Measurements from ENCODE around the gene TSC2.
"Not testable (repeated sequence)": the region's sequence is repeated elsewhere in the genome, so short reads cannot be mapped to it uniquely, and the experiment has no call there.

TSC2 gene

DNA sequence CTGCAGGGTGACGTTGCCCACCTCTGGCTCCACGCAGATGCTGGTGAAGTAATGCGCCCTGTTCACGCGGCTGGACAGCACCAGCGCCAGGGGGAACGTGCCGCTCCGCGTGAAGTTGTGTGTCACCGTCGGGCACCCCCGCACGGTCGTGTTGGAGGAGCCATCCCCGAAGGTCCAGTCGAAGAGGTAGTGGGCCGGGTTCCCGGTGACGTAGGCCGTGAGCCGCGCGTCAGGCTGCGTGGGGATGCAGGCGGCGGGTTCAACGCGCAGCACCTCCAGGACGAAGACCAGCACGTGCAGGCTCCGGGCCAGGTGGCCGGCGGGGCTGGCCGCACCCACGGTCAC lies 63.2 kb downstream of the TSC2 start:
- in situ Hi-C loops (cut with HindIII; ENCODE audit: low pct_unique_long_range_greater_than_20kb, low sequenced_read_pairs); DNase-seq (ENCODE audit: low read depth in 1 of 2, low spot score in 1 of 2): not testable (repeated sequence)

- in situ Hi-C loops (cut with HindIII; ENCODE audit: low pct_unique_long_range_greater_than_20kb, low sequenced_read_pairs): not testable (repeated sequence)
Observed at GRCh38 chr16:2111412-2112335, 63.9 kb downstream of the TSC2 start.

DNA sequence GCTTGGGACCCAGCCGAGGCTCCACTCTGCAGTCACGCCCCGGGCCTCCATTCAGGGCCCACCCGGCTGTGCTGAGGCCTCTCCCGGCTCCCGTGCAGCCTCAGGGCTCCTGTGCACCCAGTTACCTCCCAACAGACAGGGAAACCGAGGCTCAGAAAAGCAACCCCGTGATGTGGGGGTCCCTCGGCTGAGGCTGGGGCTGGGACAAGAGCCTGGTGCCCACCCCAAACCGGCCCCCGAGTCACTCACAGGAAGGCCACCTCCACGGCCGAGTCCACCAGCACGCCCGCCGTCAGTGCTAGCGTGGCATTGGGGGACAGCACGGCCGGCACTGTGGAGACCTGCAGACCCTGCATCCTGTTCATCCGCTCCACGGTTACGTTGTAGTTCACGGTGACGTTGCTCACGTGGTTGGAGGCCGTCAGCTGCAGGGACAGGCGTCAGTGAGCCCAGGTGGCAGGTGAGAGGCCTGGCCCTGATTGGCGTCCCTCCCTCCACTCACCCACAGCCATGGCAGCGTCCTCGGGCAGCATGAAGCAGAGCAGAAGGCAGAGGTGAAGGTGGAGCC lies 64.8 kb downstream of the TSC2 start:
- in situ Hi-C loops (cut with HindIII; ENCODE audit: low pct_unique_long_range_greater_than_20kb, low sequenced_read_pairs); DNase-seq (ENCODE audit: low read depth in 1 of 2, low spot score in 1 of 2): not testable (repeated sequence)

More at GRCh38 chr16:2111412-2112335, 63.9 kb downstream of the TSC2 start:
- not testable (repeated sequence) for DNase-seq (ENCODE audit: low read depth in 1 of 2, low spot score in 1 of 2)

GRCh38 chr16:2114225-2114624 lies 66.4 kb downstream of the TSC2 start:
- DNase-seq (ENCODE audit: low read depth in 1 of 2, low spot score in 1 of 2); in situ Hi-C loops (cut with HindIII; ENCODE audit: low pct_unique_long_range_greater_than_20kb, low sequenced_read_pairs): not testable (repeated sequence)

GRCh38 chr16:2114885-2115590 lies 67.3 kb downstream of the TSC2 start:
- DNase-seq (ENCODE audit: low read depth in 1 of 2, low spot score in 1 of 2); in situ Hi-C loops (cut with HindIII; ENCODE audit: low pct_unique_long_range_greater_than_20kb, low sequenced_read_pairs): not testable (repeated sequence)

DNA sequence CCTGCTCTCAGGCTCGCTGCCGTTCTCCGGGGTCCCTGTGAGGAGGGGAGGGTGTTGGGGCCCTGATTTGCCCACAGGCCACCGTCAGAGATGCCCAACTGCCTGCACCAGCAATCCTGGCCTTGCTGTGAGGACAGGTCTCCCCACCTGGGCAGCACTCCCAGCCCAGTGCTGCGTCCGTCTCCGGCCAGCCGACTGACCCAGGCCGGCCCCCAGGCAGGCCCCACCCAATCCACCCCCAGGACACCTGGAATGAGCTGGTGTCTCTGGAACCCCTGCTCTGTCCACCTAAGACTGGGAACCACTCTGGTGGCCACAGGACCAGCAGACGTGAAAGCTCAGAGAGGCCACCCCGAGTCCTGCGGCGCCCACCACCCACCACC lies 67.8 kb downstream of the TSC2 start:
- TF ChIP-seq JUND (IDR thresholded peaks at IDR 0.05; ENCODE audit: low read depth): no peak
- no peak for DNase-seq (ENCODE audit: low read depth in 1 of 2, low spot score in 1 of 2)
- in situ Hi-C loops (cut with HindIII; ENCODE audit: low pct_unique_long_range_greater_than_20kb, low sequenced_read_pairs): no loop called here

DNA sequence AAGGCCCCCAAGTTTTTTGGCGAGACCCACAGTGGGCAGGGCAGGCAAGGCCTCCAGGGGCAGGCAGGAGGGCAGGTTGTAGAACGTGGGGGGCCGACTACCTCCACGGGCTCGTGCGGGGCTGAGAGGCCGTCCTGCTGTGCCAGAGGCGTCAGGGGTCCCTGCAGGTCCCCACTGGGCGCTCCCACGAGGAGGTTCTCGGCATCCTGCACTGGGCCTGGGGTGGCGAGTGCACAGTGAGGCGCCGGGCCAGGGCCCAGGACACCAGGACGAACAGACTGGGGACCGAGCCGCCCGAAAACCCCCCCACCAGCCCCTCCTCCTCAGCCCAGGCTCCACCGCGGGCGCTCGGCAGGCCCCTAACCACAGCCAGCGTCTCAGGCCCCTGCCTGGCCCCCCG lies 68.6 kb downstream of the TSC2 start:
- in situ Hi-C loops (cut with HindIII; ENCODE audit: low pct_unique_long_range_greater_than_20kb, low sequenced_read_pairs); DNase-seq (ENCODE audit: low read depth in 1 of 2, low spot score in 1 of 2): not testable (repeated sequence)

GRCh38 chr16:2117341-2117740 lies 69.6 kb downstream of the TSC2 start:
- DNase-seq (ENCODE audit: low read depth in 1 of 2, low spot score in 1 of 2); in situ Hi-C loops (cut with HindIII; ENCODE audit: low pct_unique_long_range_greater_than_20kb, low sequenced_read_pairs): not testable (repeated sequence)

DNA sequence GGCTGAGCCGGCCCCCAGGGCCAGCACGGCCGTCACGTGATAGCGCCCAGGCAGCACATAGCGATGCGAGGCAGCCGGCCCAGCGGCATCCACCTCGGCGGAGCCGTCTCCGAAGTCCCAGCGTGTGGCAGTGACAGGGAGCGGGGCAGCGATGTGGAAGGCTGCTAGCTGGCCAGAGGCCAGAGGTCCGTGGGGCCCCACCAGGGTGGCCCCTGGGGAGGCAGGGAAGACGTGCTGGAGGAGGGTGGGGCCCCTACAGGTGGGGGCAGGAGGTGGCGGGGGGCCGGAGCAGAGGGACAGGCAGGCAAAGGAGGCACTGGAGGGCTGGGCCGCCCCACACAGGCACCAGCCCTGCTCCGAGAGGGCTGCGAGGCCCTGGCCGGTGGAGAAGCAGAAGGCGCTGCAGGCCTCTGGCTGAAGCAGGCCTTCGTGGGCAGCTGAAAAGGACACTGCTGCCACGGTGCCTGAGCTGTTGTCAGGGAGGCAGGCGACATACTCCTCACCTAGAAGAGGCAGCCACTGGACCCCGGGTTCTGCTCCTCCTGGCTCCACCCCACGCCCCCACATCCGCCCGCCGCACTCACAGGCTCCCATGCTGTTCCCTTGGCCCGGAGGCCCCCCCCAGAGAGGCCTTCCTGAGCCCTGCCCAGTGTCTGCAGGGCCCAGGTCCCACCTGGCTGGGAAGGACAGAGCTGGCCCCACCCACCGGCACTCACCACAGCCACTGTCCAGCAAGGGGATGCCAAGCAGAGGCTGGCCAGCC lies 70.4 kb downstream of the TSC2 start:
- in situ Hi-C loops (cut with HindIII; ENCODE audit: low pct_unique_long_range_greater_than_20kb, low sequenced_read_pairs); DNase-seq (ENCODE audit: low read depth in 1 of 2, low spot score in 1 of 2): not testable (repeated sequence)

- peak; percentile 47 to 83 for DNase-seq (ENCODE audit: low read depth in 1 of 2, low spot score in 1 of 2)
- in situ Hi-C loops (cut with HindIII; ENCODE audit: low pct_unique_long_range_greater_than_20kb, low sequenced_read_pairs): not testable (repeated sequence)
Observed at GRCh38 chr16:2121325-2121724, 73.5 kb downstream of the TSC2 start.

GRCh38 chr16:2121853-2122252 lies 74.1 kb downstream of the TSC2 start:
- TF ChIP-seq JUND (IDR thresholded peaks at IDR 0.05; ENCODE audit: low read depth): no peak
- no peak for DNase-seq (ENCODE audit: low read depth in 1 of 2, low spot score in 1 of 2)
- in situ Hi-C loops (cut with HindIII; ENCODE audit: low pct_unique_long_range_greater_than_20kb, low sequenced_read_pairs): no loop called here

GRCh38 chr16:2122429-2122828 lies 74.6 kb downstream of the TSC2 start:
- TF ChIP-seq JUND (IDR thresholded peaks at IDR 0.05; ENCODE audit: low read depth): no peak

DNA sequence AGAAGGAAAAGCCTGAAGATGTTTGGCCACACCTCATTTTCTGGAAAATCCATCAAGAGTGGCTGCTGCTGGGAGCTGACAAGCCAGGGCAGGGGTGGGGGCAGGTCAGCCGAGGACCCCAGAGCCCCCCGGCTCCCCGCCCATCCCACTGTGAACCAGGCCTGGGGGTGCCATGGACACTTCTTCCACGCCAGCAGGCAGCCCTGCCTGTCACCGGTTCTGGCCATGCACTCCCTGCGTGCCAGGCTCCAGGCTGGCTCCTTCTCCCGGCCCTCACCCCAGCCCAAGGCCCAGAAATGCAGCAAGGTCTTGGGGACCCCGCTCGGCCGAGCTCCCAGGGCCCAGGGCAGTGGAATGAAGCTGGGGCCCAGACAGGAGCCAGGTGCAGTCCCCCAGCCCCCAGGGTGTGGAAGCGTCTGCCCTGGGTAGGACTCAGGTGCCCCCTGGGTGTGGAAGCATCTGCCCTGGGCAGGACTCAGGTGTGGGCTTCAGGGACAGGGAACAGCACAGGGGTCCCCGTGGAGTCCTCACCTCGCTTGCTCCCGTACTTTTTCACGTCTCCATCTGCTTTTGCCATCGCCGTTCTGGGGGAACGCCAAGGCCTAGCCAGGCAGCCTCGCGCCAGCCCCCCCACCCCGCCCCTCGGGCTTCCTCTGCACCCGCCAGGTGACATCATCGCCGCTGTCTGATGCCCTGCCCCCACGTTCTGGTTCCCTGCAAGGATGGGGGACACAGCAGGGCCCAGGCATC lies 75.3 kb downstream of the TSC2 start:
- in situ Hi-C loops (cut with HindIII; ENCODE audit: low pct_unique_long_range_greater_than_20kb, low sequenced_read_pairs); DNase-seq (ENCODE audit: low read depth in 1 of 2, low spot score in 1 of 2): not testable (repeated sequence)

More at GRCh38 chr16:2122429-2122828, 74.6 kb downstream of the TSC2 start:
- in situ Hi-C loops (cut with HindIII; ENCODE audit: low pct_unique_long_range_greater_than_20kb, low sequenced_read_pairs): no loop called here
- DNase-seq (ENCODE audit: low read depth in 1 of 2, low spot score in 1 of 2): no peak

DNA sequence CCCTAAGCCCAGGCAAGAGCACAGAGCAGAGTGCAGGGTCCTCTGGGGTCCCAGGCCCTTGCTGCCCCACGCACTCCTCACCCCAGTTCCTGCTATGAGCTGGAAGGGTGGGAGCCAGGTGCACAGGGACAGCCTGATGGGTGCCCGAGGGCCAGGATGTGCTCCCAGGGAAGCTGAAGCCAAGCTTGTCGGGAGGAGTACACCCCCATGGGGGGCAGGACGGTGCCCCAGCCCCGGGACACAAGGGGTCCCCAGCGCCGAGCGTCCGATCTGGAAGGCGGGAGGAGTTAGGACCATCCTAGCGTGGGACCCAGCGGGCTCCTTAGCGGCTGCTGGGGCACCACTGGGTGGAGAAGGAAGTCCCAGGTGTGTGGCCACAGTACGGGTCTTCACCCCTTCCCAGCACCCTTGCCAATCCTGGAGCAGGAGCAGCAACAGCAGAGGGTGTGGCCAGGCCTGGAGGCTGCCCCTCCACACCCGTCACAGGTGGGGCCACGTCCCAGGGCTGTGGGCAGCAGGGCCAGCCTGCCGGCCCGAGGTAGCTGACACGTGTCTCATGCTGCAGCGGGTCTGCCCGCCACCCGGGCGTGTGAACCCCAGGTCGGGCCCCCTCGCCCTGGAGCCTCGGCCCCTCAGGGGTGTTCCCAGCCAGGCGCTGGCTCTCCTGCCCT lies 76.1 kb downstream of the TSC2 start:
- in situ Hi-C loops (cut with HindIII; ENCODE audit: low pct_unique_long_range_greater_than_20kb, low sequenced_read_pairs): not testable (repeated sequence)

DNA sequence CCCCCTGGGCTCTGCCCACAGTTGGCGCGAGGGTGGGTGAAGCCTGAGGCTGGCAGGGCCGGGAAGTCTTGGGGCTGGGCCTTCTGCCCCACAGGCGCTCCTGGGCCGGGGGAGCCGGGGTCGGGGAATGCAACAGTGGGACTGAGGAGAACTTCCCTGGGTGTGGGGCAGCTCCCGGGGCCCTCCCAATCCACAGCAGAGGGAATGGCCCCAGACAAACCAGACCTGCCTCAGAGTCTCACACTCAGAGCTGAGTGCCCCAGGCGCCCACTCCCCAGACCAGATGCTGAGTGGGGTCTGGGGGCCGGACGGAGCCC lies 76.5 kb downstream of the TSC2 start:
- DNase-seq (ENCODE audit: low read depth in 1 of 2, low spot score in 1 of 2): not testable (repeated sequence)

More for the DNA sequence above, 76.1 kb downstream of the TSC2 start:
- not testable (repeated sequence) for DNase-seq (ENCODE audit: low read depth in 1 of 2, low spot score in 1 of 2)

GRCh38 chr16:2124694-2125444 lies 77.1 kb downstream of the TSC2 start:
- DNase-seq (ENCODE audit: low read depth in 1 of 2, low spot score in 1 of 2); in situ Hi-C loops (cut with HindIII; ENCODE audit: low pct_unique_long_range_greater_than_20kb, low sequenced_read_pairs): not testable (repeated sequence)

More for the DNA sequence above, 76.5 kb downstream of the TSC2 start:
- in situ Hi-C loops (cut with HindIII; ENCODE audit: low pct_unique_long_range_greater_than_20kb, low sequenced_read_pairs): not testable (repeated sequence)

Measured in T47D (cell line).